ENCODE data around the gene HDAC9. TPM values are rescaled to one million over a fixed set of nuclear protein-coding genes. Genes with fewer than 3 reads are reported as not detected.

Gene HDAC9
- total RNA-seq, 2 donors from 2014 or later: 4.9 to 12.9 TPM

DNA sequence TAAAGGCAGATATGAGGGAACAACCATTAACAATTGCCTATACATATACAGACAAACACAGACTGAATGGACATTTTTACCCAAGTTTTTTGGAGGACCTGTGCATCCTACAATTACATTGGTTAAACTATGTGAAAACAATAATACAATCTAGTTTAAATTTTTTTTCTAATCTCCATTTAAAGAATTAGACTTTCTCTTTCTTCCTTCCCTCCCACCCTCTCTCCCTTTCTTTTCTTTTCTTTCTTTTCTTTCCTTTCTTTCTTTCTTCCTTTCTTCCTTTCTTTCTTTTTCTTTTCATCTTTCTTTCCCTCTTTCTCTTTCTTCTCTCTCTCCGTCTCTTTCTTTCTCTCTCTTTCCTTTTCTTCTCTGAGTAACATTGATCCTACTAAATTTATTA, 183.7 kb downstream of the HDAC9 start:
- intact Hi-C loops (cut with DNase I): no loop called here
- Histone ChIP-seq H3K27me3 (no peaks in the 10 kb centered on the region), H3K36me3 (replicated peaks in 1 of 2; ENCODE audit: insufficient read depth in 1 of 2, low read depth in 2 of 2) (no peaks in the 10 kb centered on the region), H3K9me3 (no peaks in the 10 kb centered on the region), H3K4me3 (no peak overlapping the region), H3K4me1 (no peaks in the 10 kb centered on the region), H3K27ac (no peak overlapping the region)
- TF ChIP-seq, protein P1, sequence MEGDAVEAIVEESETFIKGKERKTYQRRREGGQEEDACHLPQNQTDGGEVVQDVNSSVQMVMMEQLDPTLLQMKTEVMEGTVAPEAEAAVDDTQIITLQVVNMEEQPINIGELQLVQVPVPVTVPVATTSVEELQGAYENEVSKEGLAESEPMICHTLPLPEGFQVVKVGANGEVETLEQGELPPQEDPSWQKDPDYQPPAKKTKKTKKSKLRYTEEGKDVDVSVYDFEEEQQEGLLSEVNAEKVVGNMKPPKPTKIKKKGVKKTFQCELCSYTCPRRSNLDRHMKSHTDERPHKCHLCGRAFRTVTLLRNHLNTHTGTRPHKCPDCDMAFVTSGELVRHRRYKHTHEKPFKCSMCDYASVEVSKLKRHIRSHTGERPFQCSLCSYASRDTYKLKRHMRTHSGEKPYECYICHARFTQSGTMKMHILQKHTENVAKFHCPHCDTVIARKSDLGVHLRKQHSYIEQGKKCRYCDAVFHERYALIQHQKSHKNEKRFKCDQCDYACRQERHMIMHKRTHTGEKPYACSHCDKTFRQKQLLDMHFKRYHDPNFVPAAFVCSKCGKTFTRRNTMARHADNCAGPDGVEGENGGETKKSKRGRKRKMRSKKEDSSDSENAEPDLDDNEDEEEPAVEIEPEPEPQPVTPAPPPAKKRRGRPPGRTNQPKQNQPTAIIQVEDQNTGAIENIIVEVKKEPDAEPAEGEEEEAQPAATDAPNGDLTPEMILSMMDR (IDR thresholded peaks at IDR 0.05): no peak
- no peak for TF ChIP-seq POLR2A (IDR thresholded peaks at IDR 0.05)
- no peak for ATAC-seq
- no peak for DNase-seq
- 64 to 68% methylated on average over 1 of the region's 1 CpG for WGBS, 2 donors

DNA sequence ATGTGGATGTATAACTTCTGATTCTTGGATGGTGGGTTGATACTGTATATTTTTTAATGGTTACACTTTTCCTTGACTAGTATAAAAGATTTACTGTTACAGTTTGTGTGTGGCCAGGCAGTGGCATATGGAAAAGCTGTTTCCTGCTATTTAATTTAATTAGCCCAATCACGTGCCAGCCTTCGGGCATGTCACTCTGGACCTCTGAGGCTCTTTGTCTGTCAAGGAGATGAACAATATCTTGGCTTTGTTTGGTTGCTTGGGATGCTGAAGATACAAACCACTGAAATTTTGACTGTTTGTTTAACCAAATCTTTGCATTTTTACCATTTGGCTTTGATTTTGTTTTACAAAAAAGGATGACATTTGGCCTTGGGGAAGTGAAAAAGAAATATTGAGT, 185.0 kb downstream of the HDAC9 start:
- H3K9me3 ChIP-seq: no peaks in the 10 kb centered on the region
- WGBS, 2 donors: 48 to 71% methylated on average over 2 of the region's 2 CpGs

DNA sequence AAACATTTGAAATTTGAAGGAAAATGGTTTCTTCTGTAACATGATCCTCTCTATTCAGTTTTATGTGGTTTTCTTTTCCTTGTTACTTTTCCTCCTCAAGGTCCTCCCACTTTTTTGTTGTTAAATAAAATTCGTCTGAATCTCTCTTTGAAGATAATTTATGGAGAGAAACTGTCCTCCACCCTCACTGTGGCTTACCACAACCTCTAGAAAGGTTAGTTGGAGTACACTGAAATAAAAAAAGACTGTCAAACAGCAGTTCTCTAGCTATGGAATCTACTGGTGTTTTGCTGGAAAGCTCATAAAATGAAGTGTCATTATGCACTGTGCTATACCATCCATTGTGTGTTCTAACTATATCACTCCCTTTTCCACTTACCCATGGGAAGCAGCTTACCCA, 189.4 kb downstream of the HDAC9 start:
- no peak overlapping the region for H3K4me3 ChIP-seq
- intact Hi-C loops (cut with DNase I): no loop called here
- no peak overlapping the region for H3K27ac ChIP-seq
- 22 to 32% methylated on average over 1 of the region's 1 CpG for WGBS, 2 donors
- H3K36me3 ChIP-seq (replicated peaks in 1 of 2; ENCODE audit: insufficient read depth in 1 of 2, low read depth in 2 of 2): no peaks in the 10 kb centered on the region
- ATAC-seq (no peak), DNase-seq (no peak)
- no peaks in the 10 kb centered on the region for H3K9me3 ChIP-seq
- no peaks in the 10 kb centered on the region for H3K4me1 ChIP-seq
- no peaks in the 10 kb centered on the region for H3K27me3 ChIP-seq
- TF ChIP-seq, protein P1 (IDR thresholded peaks at IDR 0.05): no peak
- no peak for TF ChIP-seq POLR2A (IDR thresholded peaks at IDR 0.05)

More for the DNA sequence above, 185.0 kb downstream of the HDAC9 start:
- intact Hi-C loops (cut with DNase I): no loop called here
- ATAC-seq (no peak), DNase-seq (no peak)
- H3K27me3 ChIP-seq: no peaks in the 10 kb centered on the region
- no peak overlapping the region for H3K4me3 ChIP-seq
- no peaks in the 10 kb centered on the region for H3K36me3 ChIP-seq (replicated peaks in 1 of 2; ENCODE audit: insufficient read depth in 1 of 2, low read depth in 2 of 2)
- no peak overlapping the region for H3K27ac ChIP-seq
- TF ChIP-seq, protein P1 (IDR thresholded peaks at IDR 0.05): no peak
- no peak for TF ChIP-seq POLR2A (IDR thresholded peaks at IDR 0.05)
- H3K4me1 ChIP-seq: no peaks in the 10 kb centered on the region

DNA sequence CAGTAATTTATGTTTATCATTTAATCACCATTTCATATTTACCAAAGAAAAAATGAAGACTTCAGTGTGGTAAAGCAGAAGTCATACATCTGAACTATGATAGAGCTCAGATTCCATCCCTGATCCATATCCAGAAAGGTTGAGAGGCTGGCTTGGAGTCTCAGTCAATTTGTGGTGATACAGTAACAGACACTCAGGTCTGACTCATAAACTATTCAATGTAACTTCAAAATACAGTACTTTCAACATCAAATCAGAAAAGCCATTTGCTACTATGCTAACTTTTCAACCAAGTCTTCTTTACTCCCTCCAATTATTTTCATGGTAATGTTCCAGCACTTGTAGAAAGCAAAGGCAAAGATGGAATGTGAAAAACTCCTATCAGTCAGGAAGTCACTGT, 190.4 kb downstream of the HDAC9 start:
- ATAC-seq: no peak
- TF ChIP-seq POLR2A (IDR thresholded peaks at IDR 0.05): no peak
- TF ChIP-seq, protein P1 (IDR thresholded peaks at IDR 0.05): no peak
- Histone ChIP-seq H3K36me3 (replicated peaks in 1 of 2; ENCODE audit: insufficient read depth in 1 of 2, low read depth in 2 of 2) (no peaks in the 10 kb centered on the region), H3K27me3 (no peaks in the 10 kb centered on the region), H3K4me3 (no peak overlapping the region), H3K27ac (no peak overlapping the region), H3K9me3 (no peaks in the 10 kb centered on the region), H3K4me1 (no peaks in the 10 kb centered on the region)
- intact Hi-C loops (cut with DNase I): no loop called here
- DNase-seq: no peak

DNA sequence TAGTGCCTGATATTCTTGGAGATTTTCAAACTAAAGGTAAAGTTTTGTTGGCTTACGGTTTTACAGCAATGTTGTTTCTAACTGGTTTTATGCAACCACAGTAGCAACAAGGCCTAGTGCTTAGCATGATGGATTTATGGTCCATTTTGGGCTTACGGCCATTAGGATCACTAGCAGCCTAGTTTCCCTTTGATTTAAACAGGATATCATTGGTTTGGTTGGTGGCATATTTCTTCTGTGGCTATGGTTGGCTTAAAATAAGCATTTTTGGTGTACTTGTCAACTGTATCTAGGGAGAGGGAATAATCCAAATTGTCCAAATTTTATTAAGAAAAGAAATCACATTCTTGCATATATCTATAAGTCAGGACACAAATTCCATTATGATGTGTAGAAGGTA, 194.0 kb downstream of the HDAC9 start:
- ATAC-seq (no peak), DNase-seq (no peak)
- 78 to 85% methylated on average over 2 of the region's 2 CpGs for WGBS, 2 donors
- Histone ChIP-seq H3K4me1 (no peaks in the 10 kb centered on the region), H3K4me3 (no peak overlapping the region), H3K36me3 (replicated peaks in 1 of 2; ENCODE audit: insufficient read depth in 1 of 2, low read depth in 2 of 2) (no peaks in the 10 kb centered on the region), H3K9me3 (no peaks in the 10 kb centered on the region), H3K27ac (no peak overlapping the region), H3K27me3 (no peaks in the 10 kb centered on the region)
- intact Hi-C loops (cut with DNase I): no loop called here
- TF ChIP-seq, protein P1 (IDR thresholded peaks at IDR 0.05): no peak
- no peak for TF ChIP-seq POLR2A (IDR thresholded peaks at IDR 0.05)
